ENCODE results near the gene STRA8. TPM values are rescaled to one million over a fixed set of nuclear protein-coding genes. Genes with fewer than 3 reads are reported as not detected.
A peak's percentile ranks its signal among the peaks of the same experiment; 100 is the strongest.

Gene STRA8
- total RNA-seq, 1 donor from 2014 or later = not detected

GRCh38 chr7:135269921-135270320 is 36.3 kb downstream of the STRA8 start:
- no peak for DNase-seq

- DNase-seq = no peak
These were observed 37.1 kb downstream of the STRA8 start for GRCh38 chr7:135270577-135271254.

GRCh38 chr7:135271255-135271615 is 37.6 kb downstream of the STRA8 start:
- no peak for DNase-seq

DNA sequence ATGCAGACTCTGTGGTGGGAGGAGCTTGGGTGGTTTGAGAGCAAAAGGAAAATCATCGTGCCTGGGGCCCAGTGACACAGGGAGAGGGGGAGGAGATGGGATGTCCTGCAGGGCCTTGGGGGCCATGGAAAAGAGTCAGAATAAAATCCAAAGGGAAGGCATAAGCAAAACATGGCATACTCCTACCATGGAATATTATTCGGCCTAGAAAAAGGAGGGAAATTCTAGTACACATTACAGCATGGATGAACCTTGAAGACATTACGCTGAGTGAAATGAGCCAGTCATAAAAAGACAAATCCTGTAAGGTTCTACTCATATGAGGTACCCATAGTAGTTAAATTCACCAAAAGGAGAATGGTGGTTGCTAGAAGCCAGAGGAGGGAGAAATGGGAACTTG is 38.7 kb downstream of the STRA8 start:
- DNase-seq = no peak

DNA sequence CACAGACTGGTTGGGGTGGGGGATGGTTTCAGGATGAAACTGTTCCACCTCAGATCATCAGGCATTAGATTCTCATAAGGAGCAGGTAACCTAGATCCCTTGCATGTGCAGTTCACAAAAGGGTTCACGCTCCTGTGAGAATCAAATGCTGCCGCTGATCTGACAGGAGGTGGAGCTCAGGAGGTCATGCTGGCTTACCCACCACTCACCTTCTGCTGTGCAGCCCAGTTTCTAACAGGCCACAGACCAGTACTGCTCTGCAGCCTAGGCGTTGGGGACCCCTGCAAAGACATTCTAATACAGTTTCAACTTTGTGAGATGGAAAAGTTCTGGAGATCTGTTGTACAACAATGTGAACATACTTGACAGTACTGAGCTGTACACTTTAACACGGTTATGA is 39.9 kb downstream of the STRA8 start:
- no peak for DNase-seq

DNA sequence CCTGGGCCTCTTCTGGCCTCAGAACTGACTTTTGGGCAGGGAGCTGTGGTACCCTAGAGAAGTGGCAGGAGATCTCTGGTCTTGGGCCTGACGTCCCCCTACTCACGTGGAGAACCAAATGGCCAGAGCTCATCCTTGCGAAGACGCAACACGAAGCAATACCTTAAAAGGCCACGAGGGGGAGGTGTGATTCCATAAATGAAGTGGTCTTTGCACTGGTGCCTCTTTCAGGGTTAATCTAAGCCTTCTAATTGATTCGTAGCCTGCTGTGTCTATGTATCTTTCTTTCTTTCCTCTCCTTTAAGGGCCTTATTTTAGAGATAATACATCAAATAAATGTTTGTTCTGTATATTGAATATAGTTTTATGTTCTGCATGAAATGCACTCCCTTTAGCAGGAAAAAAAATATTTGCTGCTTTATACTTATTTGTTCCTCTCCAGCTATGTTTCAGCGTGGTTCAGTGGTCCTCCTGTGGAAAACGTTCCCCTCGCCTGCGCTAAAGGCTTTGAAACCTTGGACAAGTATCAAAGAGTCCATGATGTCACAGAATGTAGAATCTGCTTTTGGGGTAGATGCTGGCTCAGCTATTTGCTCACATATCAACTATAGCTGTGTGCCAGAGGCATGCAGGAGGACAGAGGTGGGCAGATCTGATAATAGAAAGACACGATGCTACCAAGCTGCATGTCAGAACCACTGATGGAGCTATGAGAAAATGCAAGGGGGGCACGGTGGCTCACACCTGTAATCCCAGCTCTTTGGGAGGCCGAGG is 41.0 kb downstream of the STRA8 start:
- peak; percentile 21 for DNase-seq

DNA sequence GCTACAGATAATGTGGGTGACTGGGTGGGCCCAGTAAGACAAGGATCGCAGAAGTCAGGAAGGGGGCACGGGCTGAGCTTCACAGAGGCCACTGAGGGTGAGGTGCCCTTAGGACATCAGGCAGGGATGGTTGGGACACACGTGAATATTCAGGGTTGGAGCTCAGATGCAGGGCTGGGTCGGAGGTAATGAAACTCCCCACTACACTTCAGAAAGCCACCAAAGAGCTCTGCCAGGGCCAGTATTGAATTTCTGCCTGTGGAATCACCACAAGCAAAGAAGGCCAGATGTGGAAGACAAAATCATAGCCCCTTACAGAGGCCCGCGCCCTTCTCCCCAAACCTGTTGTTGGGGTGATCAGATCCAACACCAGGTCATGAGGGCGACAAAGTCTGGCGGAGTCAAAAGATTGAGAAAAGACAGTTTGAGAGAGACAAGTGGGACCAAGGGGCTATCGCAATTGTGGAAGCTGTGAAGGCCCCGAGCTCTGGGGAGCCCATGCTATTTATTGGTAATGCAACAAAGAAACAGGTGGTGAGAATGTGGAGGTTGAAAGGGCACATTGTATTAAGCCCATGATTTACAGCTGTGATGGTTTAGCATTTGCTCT is 42.4 kb downstream of the STRA8 start:
- no peak for DNase-seq

GRCh38 chr7:135277161-135277560 is 43.5 kb downstream of the STRA8 start:
- DNase-seq = no peak

- DNase-seq = peak; percentile 87
These were observed 47.8 kb downstream of the STRA8 start for GRCh38 chr7:135281363-135281949.

DNA sequence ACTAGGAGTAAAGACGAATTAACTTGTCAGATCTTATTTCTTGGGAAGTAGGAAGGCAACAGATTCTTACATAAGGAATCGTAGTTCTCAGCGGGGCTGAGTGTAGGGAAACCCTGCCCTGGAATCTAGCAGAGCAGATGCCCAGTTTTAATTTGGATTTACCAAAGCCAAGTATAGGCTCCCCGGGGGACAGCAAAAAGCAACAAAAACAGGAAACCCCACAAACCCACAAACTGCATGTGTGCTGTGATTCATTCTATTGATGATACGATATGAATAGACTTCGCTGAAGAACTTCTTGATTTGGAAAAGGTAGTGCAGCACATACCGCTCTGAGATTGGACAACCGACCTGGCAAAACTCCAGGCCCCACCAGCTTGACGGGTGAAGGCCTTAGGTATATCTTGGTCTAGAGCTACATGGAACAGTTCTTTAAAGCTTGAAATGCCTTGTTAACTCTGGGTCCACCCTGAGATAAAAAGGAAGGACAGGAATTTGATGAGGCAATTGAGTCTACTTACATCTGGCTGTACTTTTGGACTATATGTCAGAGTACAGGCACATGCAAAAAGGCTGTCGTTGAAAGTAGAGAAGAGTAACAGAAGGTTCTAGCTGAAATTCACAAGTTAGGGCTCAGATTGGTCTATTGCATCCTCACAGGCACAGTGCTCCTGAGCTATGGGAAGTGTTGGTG is 49.1 kb downstream of the STRA8 start:
- no peak for DNase-seq

- no peak for DNase-seq
These were observed 50.5 kb downstream of the STRA8 start for GRCh38 chr7:135283959-135284638.

- no peak for DNase-seq
These were observed 52.1 kb downstream of the STRA8 start for GRCh38 chr7:135285547-135286233.

GRCh38 chr7:135286876-135287275 is 53.2 kb downstream of the STRA8 start:
- no peak for DNase-seq

DNA sequence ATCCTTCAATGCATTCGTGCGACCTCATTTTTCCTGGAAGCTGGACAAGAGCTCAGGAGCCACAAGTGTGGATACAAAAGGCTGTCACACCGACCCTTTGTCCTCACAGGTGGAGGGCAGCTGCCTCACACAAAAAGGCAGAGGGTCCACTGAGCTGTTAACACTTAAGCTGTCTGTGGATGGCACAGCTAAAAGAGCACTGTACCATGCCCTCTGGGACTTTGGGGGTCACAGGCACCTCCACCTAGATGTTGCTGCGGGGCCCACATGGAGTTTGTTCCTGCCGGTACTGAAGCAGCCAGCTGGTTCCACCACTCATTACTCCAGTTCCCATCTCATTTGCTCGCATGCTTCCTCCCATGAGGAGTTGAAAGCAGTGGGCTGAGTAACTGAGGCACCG is 57.0 kb downstream of the STRA8 start:
- no peak for DNase-seq

GRCh38 chr7:135291809-135292253 is 58.2 kb downstream of the STRA8 start:
- DNase-seq = no peak

- no peak for DNase-seq
These were observed 65.6 kb downstream of the STRA8 start for GRCh38 chr7:135299235-135299634.

DNA sequence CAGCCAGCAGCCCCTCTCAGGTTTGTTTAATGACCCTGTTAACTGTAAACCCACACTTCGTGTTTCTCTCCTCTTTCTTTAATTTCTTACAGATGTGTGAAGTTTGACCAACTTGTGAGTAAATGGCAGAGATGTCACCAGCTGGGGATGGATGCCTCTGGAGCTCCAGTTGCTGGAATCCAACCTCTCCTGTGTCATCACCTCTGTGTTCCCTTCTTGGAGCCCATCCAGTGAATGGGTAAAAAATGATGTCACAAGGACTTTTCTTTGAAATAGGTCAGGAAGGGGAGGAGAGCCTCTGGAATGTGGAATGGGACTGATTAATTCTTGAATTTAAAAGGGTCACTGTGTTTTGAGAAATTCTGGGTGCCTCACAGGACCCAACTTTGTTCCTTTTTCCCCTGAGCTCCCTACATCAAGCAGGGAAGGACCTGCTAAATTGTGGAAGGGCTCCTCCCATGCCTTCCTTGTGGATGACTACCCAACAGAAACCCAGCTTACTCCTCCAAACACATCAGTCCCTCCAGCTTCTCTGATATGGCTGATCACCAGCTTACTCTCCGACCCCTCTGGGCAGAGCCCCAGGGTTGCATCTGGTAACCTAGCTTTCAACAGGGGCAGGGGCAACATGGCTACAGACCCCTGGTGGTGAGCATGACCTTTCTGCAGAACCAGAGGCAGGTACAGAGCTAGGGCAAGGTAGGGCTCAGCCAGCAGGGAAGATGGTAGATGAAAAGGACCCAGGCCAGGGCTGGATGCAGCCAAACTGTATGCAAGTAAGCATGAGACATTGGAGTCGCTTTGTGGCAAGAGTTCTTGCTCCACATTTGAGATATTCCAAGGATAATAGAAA is 67.5 kb downstream of the STRA8 start:
- DNase-seq = no peak

Measured in skin of body (tissue), 2 donors.